Loucy (cell line): ENCODE measurements around the gene DLG2.

Source experiments
- CTCF ChIP-seq: fragments of 200-600 bp; sonication (generic); conservative IDR thresholded peaks from 2 replicates; pipeline ENCODE4 v1.5.1; 2014; ENCODE audit warnings: mild to moderate bottlenecking, antibody characterized with exemption, low read length
- EZH2phosphoT487 ChIP-seq: fragments of 200-600 bp; IDR thresholded peaks from 2 replicates; pipeline ENCODE4 v1.6.1; 2018; ENCODE audit warnings: antibody characterized with exemption, mild to moderate bottlenecking, moderate library complexity, borderline replicate concordance

GRCh38 chr11:83661491-83662350, 1965.4 kb downstream of the DLG2 start:
- TF ChIP-seq EZH2phosphoT487 (no peak), CTCF (no peak)
